Measurements from ENCODE around the gene PSMG4.
"Not testable (repeated sequence)": the region's sequence is repeated elsewhere in the genome, so short reads cannot be mapped to it uniquely, and the experiment has no call there.

Gene PSMG4

GRCh38 chr6:3230900-3231246 is 27.9 kb upstream of the PSMG4 start:
- peak; percentile 27 for DNase-seq

- DNase-seq, result peak; percentile 19
These were observed 27.3 kb upstream of the PSMG4 start for GRCh38 chr6:3231247-3232016.

GRCh38 chr6:3232017-3232945 is 26.5 kb upstream of the PSMG4 start:
- no peak for DNase-seq

GRCh38 chr6:3233321-3233720 is 25.4 kb upstream of the PSMG4 start:
- no peak for DNase-seq

GRCh38 chr6:3233904-3234303 is 24.8 kb upstream of the PSMG4 start:
- DNase-seq, result no peak

- DNase-seq, result no peak
These were observed 23.3 kb upstream of the PSMG4 start for GRCh38 chr6:3235486-3235885.

GRCh38 chr6:3236005-3236404 is 22.7 kb upstream of the PSMG4 start:
- DNase-seq, result no peak

- DNase-seq, result no peak
These were observed 20.7 kb upstream of the PSMG4 start for GRCh38 chr6:3237761-3238662.

GRCh38 chr6:3239110-3239830 is 19.5 kb upstream of the PSMG4 start:
- DNase-seq, result no peak

DNA sequence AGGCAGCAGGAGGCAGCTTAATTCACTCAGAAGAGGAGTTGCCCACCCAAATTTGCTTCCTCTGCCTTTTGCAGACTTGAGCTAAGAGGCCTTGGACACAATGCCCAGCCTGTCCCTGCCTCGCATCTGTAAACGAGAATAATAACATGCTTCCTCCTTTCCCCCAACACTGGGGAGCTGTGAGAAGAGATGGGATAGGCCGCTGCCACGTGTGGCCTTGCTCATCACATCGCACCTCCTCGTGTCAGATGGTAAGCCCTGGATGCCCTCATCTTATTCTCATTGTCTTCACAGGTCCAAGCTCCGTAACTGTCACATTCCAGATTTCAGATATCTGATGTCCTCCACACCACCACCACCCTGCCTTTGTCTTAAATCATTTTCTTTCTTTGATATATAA is 18.2 kb upstream of the PSMG4 start:
- no peak for DNase-seq

GRCh38 chr6:3241745-3242144 is 17.0 kb upstream of the PSMG4 start:
- not testable (repeated sequence) for DNase-seq

GRCh38 chr6:3242768-3243167 is 16.0 kb upstream of the PSMG4 start:
- DNase-seq, result no peak

GRCh38 chr6:3244003-3244831 is 14.5 kb upstream of the PSMG4 start:
- no peak for DNase-seq

- DNase-seq, result not testable (repeated sequence)
These were observed 13.9 kb upstream of the PSMG4 start for GRCh38 chr6:3244832-3245161.

GRCh38 chr6:3245216-3245615 is 13.5 kb upstream of the PSMG4 start:
- DNase-seq, result no peak

DNA sequence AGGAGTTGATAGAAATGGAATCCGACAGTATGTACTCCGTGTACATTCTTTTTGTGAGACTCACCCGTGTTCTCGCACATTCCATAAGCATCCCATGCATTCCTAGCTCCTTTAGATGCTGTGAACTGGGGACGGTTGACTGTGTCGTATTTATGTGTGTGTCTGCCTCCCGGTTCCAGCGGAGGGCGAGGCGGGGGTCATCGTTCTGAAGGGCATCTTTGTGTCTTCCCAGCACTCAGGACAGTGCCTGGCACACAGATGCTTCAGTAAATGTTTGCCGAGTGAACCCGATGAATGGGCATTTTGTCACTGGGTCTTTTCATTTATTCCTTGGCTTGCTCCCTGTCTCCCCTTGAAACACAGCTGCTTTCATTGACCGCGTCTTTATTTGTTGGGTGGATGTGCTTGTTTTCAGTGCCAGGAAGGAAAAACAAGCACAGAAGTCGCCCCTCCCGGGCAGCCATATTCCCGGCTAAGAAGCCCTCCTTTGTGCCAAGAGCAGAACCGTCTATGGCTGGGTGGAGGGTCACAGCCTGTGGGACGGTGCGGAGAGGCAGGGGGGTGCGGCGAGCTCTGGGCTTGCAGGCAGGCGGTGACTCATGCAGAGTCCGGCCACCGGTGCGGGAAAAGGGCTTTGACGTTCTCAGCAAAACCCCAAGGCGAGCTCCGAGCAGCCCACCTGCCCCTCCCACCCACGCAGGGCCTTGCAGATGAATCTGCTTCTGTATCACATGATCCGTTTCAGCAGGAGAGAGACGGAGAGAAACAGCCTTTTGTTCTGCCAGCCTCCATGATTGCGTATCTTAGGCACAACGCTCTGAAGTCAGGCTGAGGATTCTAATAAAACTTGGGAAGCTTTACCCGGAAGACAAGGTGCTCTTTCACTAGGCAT is 11.2 kb upstream of the PSMG4 start:
- DNase-seq, result no peak

GRCh38 chr6:3249821-3250220 is 8.9 kb upstream of the PSMG4 start:
- DNase-seq, result no peak

- no peak for DNase-seq
These were observed 8.5 kb upstream of the PSMG4 start for GRCh38 chr6:3250231-3250675.

- peak; percentile 86 for DNase-seq
These were observed 7.1 kb upstream of the PSMG4 start for GRCh38 chr6:3251462-3252314.

Measured in stimulated activated CD4-positive, alpha-beta T cell treated with anti-CD3 and anti-CD28 coated beads, Interleukin-15, amount 100 ng/mL, for 24 hours (primary cell).